CD4-positive, alpha-beta T cell treated with Interleukin-15 for 4 hours (primary cell): ENCODE data around the gene IBA57.
"Not testable (repeated sequence)": the region's sequence is repeated elsewhere in the genome, so short reads cannot be mapped to it uniquely, and the experiment has no call there.

ENCODE experiments used
- DNase-seq: peaks from one replicate; pipeline ENCODE4 v3.0.0-alpha.2; 2020; ENCODE audit warnings: low spot score

Gene IBA57

GRCh38 chr1:228212966-228213844 is 47.6 kb downstream of the IBA57 start:
- DNase-seq: peak; percentile 88

DNA sequence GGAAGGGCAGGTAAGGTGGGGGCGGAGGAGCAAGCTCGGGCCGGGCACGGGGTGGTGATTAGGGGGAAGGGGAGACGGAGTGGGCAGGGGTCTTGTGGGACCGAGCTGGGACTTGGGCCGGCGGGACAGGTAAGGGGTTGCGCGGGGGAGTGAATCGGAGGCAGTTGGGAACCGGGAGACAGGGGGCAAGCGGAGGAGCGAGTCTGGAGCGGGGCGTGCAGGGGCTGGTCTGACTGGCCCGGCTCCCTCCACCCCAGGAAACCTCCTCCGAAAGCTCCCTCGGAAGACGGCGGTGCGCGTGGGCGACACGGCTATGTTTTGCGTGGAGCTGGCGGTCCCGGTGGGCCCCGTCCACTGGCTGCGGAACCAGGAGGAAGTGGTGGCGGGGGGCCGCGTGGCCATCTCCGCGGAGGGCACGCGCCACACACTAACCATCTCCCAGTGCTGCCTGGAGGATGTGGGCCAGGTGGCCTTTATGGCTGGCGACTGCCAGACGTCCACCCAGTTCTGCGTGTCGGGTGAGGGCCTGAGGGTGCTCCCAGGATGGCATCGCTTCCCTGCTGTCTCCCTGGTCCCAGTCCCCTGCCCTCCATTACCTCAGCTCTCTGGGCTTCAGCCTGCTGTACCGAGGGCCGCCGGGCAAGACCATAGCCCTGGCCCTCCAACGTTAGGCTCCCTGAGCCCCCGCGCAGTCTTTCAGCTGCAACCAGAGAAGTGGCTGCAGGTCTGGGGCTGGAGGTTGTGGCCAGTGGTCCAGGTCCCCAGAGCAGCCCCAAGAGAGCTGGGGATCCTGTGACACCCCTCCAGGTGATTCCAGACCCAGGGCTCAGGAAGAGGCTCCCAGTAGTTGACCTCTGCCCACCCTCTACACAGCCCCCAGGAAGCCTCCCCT is 48.6 kb downstream of the IBA57 start:
- no peak for DNase-seq

GRCh38 chr1:228214921-228215662 is 49.5 kb downstream of the IBA57 start:
- DNase-seq: no peak

- DNase-seq: no peak
Observed at GRCh38 chr1:228215663-228216116, 50.1 kb downstream of the IBA57 start.

DNA sequence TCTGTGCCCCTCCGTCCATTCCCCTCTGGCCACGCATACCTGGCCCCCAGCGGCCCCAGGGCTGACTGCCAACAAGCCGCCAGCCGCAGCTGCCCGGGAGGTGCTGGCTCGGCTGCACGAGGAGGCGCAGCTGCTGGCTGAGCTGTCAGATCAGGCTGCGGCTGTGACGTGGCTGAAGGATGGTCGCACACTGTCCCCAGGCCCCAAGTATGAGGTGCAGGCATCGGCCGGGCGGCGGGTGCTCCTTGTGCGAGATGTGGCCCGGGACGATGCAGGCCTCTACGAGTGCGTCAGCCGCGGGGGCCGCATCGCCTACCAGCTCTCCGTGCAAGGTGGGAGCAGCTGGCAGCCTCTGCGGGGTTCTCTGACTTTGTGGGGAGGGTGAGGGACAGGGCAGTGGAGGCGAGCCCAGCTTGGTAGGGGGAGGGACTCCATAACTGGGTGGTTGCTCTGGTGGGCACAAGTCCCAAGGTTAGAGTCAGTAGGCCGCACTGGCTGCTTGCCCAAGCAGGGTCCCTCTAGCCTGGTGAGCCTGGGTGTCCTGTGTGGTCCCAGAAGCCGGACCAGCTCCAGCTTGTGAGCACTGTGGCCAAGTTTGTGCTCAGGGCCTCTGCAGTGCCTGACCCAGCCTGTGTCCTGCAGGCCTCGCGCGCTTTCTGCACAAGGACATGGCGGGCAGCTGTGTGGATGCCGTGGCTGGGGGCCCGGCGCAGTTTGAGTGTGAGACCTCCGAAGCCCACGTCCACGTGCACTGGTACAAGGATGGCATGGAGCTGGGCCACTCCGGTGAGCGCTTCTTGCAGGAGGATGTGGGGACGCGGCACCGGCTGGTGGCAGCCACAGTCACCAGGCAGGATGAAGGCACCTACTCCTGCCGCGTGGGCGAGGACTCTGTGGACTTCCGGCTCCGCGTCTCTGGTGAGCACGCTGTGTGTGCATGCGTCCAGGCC is 51.0 kb downstream of the IBA57 start:
- no peak for DNase-seq

GRCh38 chr1:228217551-228218344 is 52.1 kb downstream of the IBA57 start:
- no peak for DNase-seq

- no peak for DNase-seq
Observed at GRCh38 chr1:228218513-228219244, 53.1 kb downstream of the IBA57 start.

- no peak for DNase-seq
Observed at GRCh38 chr1:228219245-228219961, 53.8 kb downstream of the IBA57 start.

- no peak for DNase-seq
Observed at GRCh38 chr1:228219962-228220780, 54.6 kb downstream of the IBA57 start.

DNA sequence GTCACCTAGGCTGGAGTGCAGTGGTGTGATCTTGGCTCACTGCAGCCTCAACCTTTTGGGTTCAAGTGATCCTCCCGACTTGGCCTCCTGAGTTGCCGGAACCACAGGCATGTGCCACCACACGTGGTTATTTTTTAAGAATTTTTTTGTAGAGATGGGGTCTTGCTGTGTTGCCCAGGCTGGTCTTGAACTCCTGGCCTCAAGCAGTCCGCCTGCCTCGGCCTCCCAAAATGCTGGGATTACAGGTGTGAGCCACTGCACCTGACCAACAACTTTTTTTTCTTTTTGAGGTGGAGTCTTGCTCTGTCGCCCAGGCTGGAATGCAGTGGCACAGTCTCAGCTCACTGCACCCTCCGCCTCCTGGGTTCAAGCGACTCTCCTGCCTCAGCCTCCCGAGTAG is 55.5 kb downstream of the IBA57 start:
- DNase-seq: not testable (repeated sequence)

DNA sequence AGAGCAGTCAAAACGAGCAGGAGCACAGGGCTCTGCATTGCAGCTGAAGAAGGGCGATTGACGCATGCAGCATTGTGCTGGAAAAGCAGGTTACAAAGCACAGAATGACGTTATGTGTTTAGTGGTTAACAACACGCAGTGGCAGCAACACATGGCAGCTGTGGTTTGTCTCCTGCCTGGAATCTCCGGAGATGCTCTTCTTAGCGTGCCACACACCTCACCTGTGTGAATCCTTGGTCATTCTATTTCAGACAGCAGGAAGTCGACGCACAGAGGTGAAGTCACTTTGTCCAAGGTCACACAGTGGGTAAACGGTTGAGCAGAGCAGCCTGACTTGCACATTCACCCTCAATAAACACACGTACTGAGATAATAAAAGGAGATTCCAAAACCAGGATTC is 56.9 kb downstream of the IBA57 start:
- no peak for DNase-seq

- DNase-seq: no peak
Observed at GRCh38 chr1:228224198-228225164, 58.9 kb downstream of the IBA57 start.

GRCh38 chr1:228225165-228225710 is 59.6 kb downstream of the IBA57 start:
- DNase-seq: no peak

DNA sequence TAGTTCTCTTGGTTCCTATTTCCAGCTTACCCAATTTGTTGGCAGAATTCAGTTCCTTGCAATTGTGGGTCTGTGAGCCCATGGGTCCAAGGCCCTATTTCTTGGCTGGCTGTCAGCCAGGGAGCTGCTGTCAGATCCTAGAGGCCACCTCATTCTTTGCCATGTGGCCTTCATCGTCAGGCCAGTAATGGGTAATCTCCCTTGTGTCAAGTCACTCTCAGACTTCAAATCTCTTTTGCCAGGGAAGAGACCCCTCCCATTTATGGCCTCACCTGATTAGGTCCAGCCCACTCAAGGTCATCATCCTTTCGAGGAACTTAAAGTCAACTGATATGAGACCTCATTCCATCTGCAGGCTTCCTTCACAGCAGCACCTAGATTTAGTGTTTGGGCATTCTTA is 60.1 kb downstream of the IBA57 start:
- no peak for DNase-seq

GRCh38 chr1:228226141-228226874 is 60.7 kb downstream of the IBA57 start:
- DNase-seq: no peak
